H1 (cell line): ENCODE measurements around the gene FRY. TPM values are rescaled to one million over a fixed set of nuclear protein-coding genes. Genes with fewer than 3 reads are reported as not detected.

Source experiments
- CTCF ChIA-PET: fragments of 300-600 bp; sonication (Branson Sonifier 250); formaldehyde crosslinking; loops from one replicate; lab custom pipeline; 2021; ENCODE audit not compliant: partially characterized antibody; lab: Charles Lee
- POLR2A ChIA-PET: fragments of 300-600 bp; sonication (Branson Sonifier 250); formaldehyde crosslinking; loops from one replicate; lab custom pipeline; 2021; ENCODE audit warnings: inconsistent platforms; ENCODE audit not compliant: partially characterized antibody; lab: Charles Lee
- DNase-seq, 2 experiments: peaks; one replicate each; pipeline versions ENCODE4 v3.0.0 to v3.0.0-alpha.2; 2010 to 2022; ENCODE audit warnings: low spot score in 2 of 2, low read depth in 1 of 2, mixed read lengths in 1 of 2
- FAIRE-seq: peaks from 2 replicates; lab custom pipeline; 2011; peaks lifted over from hg19 to GRCh38; lab: Jason Lieb, UNC
- H2AFZ ChIP-seq: 2 replicates; pipeline ENCODE4 v1.8.1; 2012; ENCODE audit warnings: low read length, inconsistent platforms
- H2AK5ac ChIP-seq: 2 replicates; pipeline ENCODE4 v1.6.1; 2013; ENCODE audit warnings: low read depth, low read length
- H2BK120ac ChIP-seq: replicated peaks from 2 replicates; pipeline ENCODE3; 2013; ENCODE audit warnings: low read depth, low read length, inconsistent platforms
- H2BK12ac ChIP-seq: 2 replicates; pipeline ENCODE4 v1.6.1; 2013; ENCODE audit warnings: low read depth, low read length
- H2BK15ac ChIP-seq: 2 replicates; pipeline ENCODE4 v1.6.1; 2013; ENCODE audit warnings: low read length
- H2BK20ac ChIP-seq: 2 replicates; pipeline ENCODE4 v1.6.1; 2013; ENCODE audit warnings: low read length
- H2BK5ac ChIP-seq: 2 replicates; pipeline ENCODE4 v1.6.1; 2013; ENCODE audit warnings: low read depth, low read length
- H3K14ac ChIP-seq: 2 replicates; pipeline ENCODE4 v1.6.1; 2013; ENCODE audit warnings: inconsistent platforms; ENCODE audit not compliant: insufficient read length
- H3K18ac ChIP-seq: 2 replicates; pipeline ENCODE4 v1.6.1; 2013; ENCODE audit warnings: low read length; ENCODE audit errors: extremely low read depth
- H3K23ac ChIP-seq: 2 replicates; pipeline ENCODE4 v1.6.1; 2013; ENCODE audit warnings: inconsistent platforms; ENCODE audit not compliant: insufficient read length
- H3K23me2 ChIP-seq: 2 replicates; pipeline ENCODE4 v1.6.1; 2013; ENCODE audit warnings: low read depth, low read length
- H3K27ac ChIP-seq: 2 replicates; pipeline ENCODE4 v1.6.1; 2011; ENCODE audit warnings: low read depth, low read length, inconsistent platforms
- H3K27me3 ChIP-seq, 4 experiments: replicated peaks in 1 of 4; 1 replicate in 1 of 4; 2 replicates in 3 of 4; pipeline versions ENCODE4 v1.6.1 to v1.8.1; 2011 to 2013; ENCODE audit warnings: low read length in 3 of 4, mild to moderate bottlenecking in 3 of 4, inconsistent platforms in 2 of 4, mixed read lengths in 2 of 4, moderate library complexity in 1 of 4; ENCODE audit not compliant: control insufficient read depth in 3 of 4, insufficient read depth in 3 of 4; ENCODE audit errors: extremely low read depth in 1 of 4
- H3K36me3 ChIP-seq, 4 experiments: 2 replicates each; pipeline versions ENCODE4 v1.6.1 to v1.8.1; 2011 to 2013; ENCODE audit warnings: mild to moderate bottlenecking in 4 of 4, low read length in 3 of 4, moderate library complexity in 2 of 4, control low read depth in 1 of 4, inconsistent platforms in 1 of 4; ENCODE audit not compliant: insufficient read depth in 4 of 4, control insufficient read depth in 2 of 4
- H3K4ac ChIP-seq: replicated peaks from 2 replicates; pipeline ENCODE3; 2013; ENCODE audit warnings: low read length, low read depth, mixed read lengths, inconsistent platforms; ENCODE audit not compliant: insufficient read length
- H3K4me1 ChIP-seq, 4 experiments: replicated peaks in 1 of 4; 1 replicate in 1 of 4; 2 replicates in 3 of 4; pipeline versions ENCODE4 v1.6.1 to v1.8.1; 2011 to 2013; ENCODE audit warnings: low read length in 3 of 4, inconsistent platforms in 2 of 4, mixed read lengths in 1 of 4; ENCODE audit not compliant: insufficient read depth in 4 of 4, control insufficient read depth in 3 of 4
- H3K4me2 ChIP-seq, 2 experiments: 2 replicates each; pipeline versions ENCODE4 v1.6.1 to v1.8.1; 2011 to 2013; ENCODE audit warnings: low read depth in 2 of 2, low read length in 2 of 2, control low read depth in 1 of 2, inconsistent platforms in 1 of 2, mild to moderate bottlenecking in 1 of 2; ENCODE audit not compliant: insufficient read depth in 1 of 2
- H3K4me3 ChIP-seq, 4 experiments: fragments of 200-600, 300-600 bp in 1 of 4; sonication (generic), shearing (Covaris generic), sonication (Bioruptor Twin) in 1 of 4; 2 replicates each; pipeline versions ENCODE4 v1.5.1 to v1.8.1; 2011 to 2016; ENCODE audit warnings: low read length in 4 of 4, low read depth in 3 of 4, control low read depth in 2 of 4, inconsistent platforms in 2 of 4, mild to moderate bottlenecking in 2 of 4, mixed read lengths in 1 of 4, moderate library complexity in 1 of 4; ENCODE audit not compliant: insufficient read depth in 2 of 4; ENCODE audit errors: extremely low read depth in 1 of 4
- H3K56ac ChIP-seq: replicated peaks from 2 replicates; pipeline ENCODE3; 2013; ENCODE audit warnings: low read depth, mild to moderate bottlenecking, mixed read lengths, low read length, inconsistent platforms; ENCODE audit not compliant: insufficient read length
- H3K79me1 ChIP-seq: 2 replicates; pipeline ENCODE4 v1.6.1; 2013; ENCODE audit warnings: low read depth, low read length, control low read depth
- H3K79me2 ChIP-seq, 2 experiments: 2 replicates each; pipeline versions ENCODE4 v1.6.1 to v1.8.1; 2012 to 2013; ENCODE audit warnings: low read length in 2 of 2, mild to moderate bottlenecking in 2 of 2, inconsistent platforms in 1 of 2; ENCODE audit not compliant: insufficient read depth in 2 of 2, control insufficient read depth in 1 of 2
- H3K9ac ChIP-seq, 4 experiments: replicated peaks in 1 of 4; 1 replicate in 1 of 4; 2 replicates in 3 of 4; pipeline versions ENCODE4 v1.6.1 to v1.8.1; 2011 to 2013; ENCODE audit warnings: low read depth in 3 of 4, low read length in 3 of 4, control low read depth in 2 of 4, mild to moderate bottlenecking in 2 of 4, moderate library complexity in 2 of 4, inconsistent platforms in 1 of 4; ENCODE audit errors: extremely low read depth in 1 of 4
- H3K9me3 ChIP-seq, 2 experiments: 2 replicates each; pipeline versions ENCODE4 v1.6.1 to v1.8.1; 2012 to 2013; ENCODE audit warnings: mild to moderate bottlenecking in 2 of 2, moderate library complexity in 2 of 2, control low read depth in 1 of 2, inconsistent platforms in 1 of 2, low read depth in 1 of 2, low read length in 1 of 2, mixed read lengths in 1 of 2; ENCODE audit not compliant: insufficient read depth in 2 of 2
- H4K20me1 ChIP-seq, 2 experiments: replicated peaks in 1 of 2; 2 replicates each; pipeline versions ENCODE3 to v1.8.1; 2011 to 2013; ENCODE audit warnings: inconsistent platforms in 2 of 2, low read length in 2 of 2, mild to moderate bottlenecking in 1 of 2; ENCODE audit not compliant: insufficient read depth in 2 of 2, control insufficient read depth in 1 of 2
- H4K5ac ChIP-seq: 2 replicates; pipeline ENCODE4 v1.6.1; 2013; ENCODE audit warnings: low read length, low read depth, mixed read lengths, inconsistent platforms; ENCODE audit not compliant: insufficient read length
- H4K8ac ChIP-seq: 2 replicates; pipeline ENCODE4 v1.8.0; 2013; ENCODE audit warnings: mild to moderate bottlenecking, moderate library complexity, low read length, inconsistent platforms; ENCODE audit not compliant: insufficient read depth; ENCODE audit errors: extremely low read depth
- H4K91ac ChIP-seq: replicated peaks from 2 replicates; pipeline ENCODE3; 2013; ENCODE audit warnings: low read length, mixed read lengths, inconsistent platforms; ENCODE audit not compliant: insufficient read length
- ASH2L ChIP-seq: fragments of 200-600, 300-600 bp; sonication (generic); IDR thresholded peaks from one replicate; pipeline ENCODE4 v1.7.1; 2017; ENCODE audit warnings: low read length
- ATF2 ChIP-seq: IDR thresholded peaks from 2 replicates; pipeline ENCODE4 v1.6.1; 2012; ENCODE audit warnings: low read length, inconsistent platforms
- CEBPB ChIP-seq: IDR thresholded peaks from 2 replicates; pipeline ENCODE4 v1.6.1; 2012; ENCODE audit warnings: low read depth, low read length
- CHD2 ChIP-seq: IDR thresholded peaks from 2 replicates; pipeline ENCODE4 v1.6.1; 2012; ENCODE audit warnings: low read length, improper control_type of control experiment
- EP300 ChIP-seq, 2 experiments: IDR thresholded peaks; 1 replicate in 1 of 2; 2 replicates in 1 of 2; pipeline ENCODE4 v1.6.1; 2011 to 2012; ENCODE audit warnings: low read depth in 2 of 2, low read length in 2 of 2, mild to moderate bottlenecking in 2 of 2, borderline replicate concordance in 1 of 2, inconsistent platforms in 1 of 2, moderate library complexity in 1 of 2
- HDAC2 ChIP-seq, 2 experiments: fragments of 300-600 bp in 1 of 2; sonication (generic) in 1 of 2; IDR thresholded peaks; 2 replicates each; pipeline ENCODE4 v1.6.1; 2011 to 2012; ENCODE audit warnings: low read depth in 2 of 2, low read length in 2 of 2, mild to moderate bottlenecking in 2 of 2, moderate library complexity in 2 of 2, borderline replicate concordance in 1 of 2, inconsistent platforms in 1 of 2
- NRF1 ChIP-seq: IDR thresholded peaks from 2 replicates; pipeline ENCODE4 v1.6.1; 2011; ENCODE audit warnings: mild to moderate bottlenecking, low read depth, low read length, improper control_type of control experiment
- RAD21 ChIP-seq, 2 experiments: IDR thresholded peaks in 1 of 2; conservative IDR thresholded peaks in 1 of 2; 2 replicates each; pipeline ENCODE4 v1.6.1; 2011; ENCODE audit warnings: low read depth in 2 of 2, low read length in 2 of 2, improper control_type of control experiment in 1 of 2, inconsistent platforms in 1 of 2, mild to moderate bottlenecking in 1 of 2, moderate library complexity in 1 of 2
- RFX5 ChIP-seq: IDR thresholded peaks from 2 replicates; pipeline ENCODE4 v1.6.1; 2011; ENCODE audit warnings: low read depth, low read length, improper control_type of control experiment, borderline replicate concordance
- TAF7 ChIP-seq: optimal IDR thresholded peaks from 2 replicates; pipeline ENCODE3; 2011; ENCODE audit warnings: low read depth, mild to moderate bottlenecking, inconsistent platforms, low read length, moderate library complexity, borderline replicate concordance
- TCF12 ChIP-seq: IDR thresholded peaks from 2 replicates; pipeline ENCODE4 v1.6.1; 2011; ENCODE audit warnings: low read depth, mild to moderate bottlenecking, low read length
- ZNF274 ChIP-seq: IDR thresholded peaks from 2 replicates; pipeline ENCODE4 v1.7.0; 2012; ENCODE audit warnings: low read length, borderline replicate concordance; ENCODE audit errors: extremely low read depth
- WGBS, 2 experiments: shearing (Covaris generic) in 1 of 2; methylation state at CpG; one replicate each; pipeline versions ENCODE4 v1.1.6 to v1.1.7; 2013 to 2015; ENCODE audit warnings: low lambda C conversion rate in 2 of 2, mixed read lengths in 2 of 2, inconsistent platforms in 1 of 2, low coverage in 1 of 2, missing lambda C conversion rate in 1 of 2; ENCODE audit not compliant: insufficient replicate concordance in 2 of 2, insufficient coverage in 1 of 2, insufficient read length in 1 of 2; ENCODE audit errors: extremely low coverage in 1 of 2, missing lambda C conversion rate in 1 of 2; 5-methylcytosine and 5-hydroxymethylcytosine counted together
- polyA plus RNA-seq, 7 experiments: library from polyadenylated mRNA; depleted of rRNA in 3 of 7; stranded (reverse) in 5 of 7; unstranded in 2 of 7; fragments of >200 nt in 5 of 7; fragments of 200-250 nt in 2 of 7; gene quantifications; 1 replicate in 5 of 7; 2 replicates in 1 of 7; 4 replicates in 1 of 7; pipeline versions ENCODE4 v1.2.1 to v1.2.3, GENCODE V29; 2011 to 2013; ENCODE audit warnings: missing spikeins in 2 of 7, mixed read lengths in 2 of 7
- total RNA-seq: library from RNA; stranded (reverse); fragmentation: NEBNext Ultra II Directional; extraction: Animal tissue kit (Norgen Biotek cat#: 25700); gene quantifications from 2 replicates; pipeline ENCODE4 v1.2.1, GENCODE V29; 2021

Gene FRY
- total and polyA plus RNA-seq, 2 of the 8 experiments (the other 6 are each of a cell fraction or from before 2014, with no cell fraction given) = 4.3 to 9.2 TPM

DNA sequence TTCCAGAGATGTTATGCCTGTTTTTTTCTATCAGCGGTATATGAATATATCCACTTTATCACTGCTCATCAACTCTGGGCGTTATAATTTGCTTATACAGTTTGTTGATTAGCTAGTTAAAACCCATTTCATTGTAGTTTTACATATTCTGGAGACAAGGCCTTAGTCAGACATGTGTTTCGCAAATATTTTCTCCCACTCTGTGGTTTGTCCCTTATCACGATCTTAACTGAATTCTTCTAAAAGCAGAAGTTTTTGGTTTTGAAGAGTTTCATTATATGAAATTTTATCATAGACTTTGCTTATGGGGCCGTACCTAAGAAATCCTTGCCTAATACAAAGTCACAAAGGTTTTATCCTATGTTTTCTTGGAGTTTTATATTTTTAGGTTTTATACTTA is 84.6 kb downstream of the FRY start:
- Histone ChIP-seq H3K4me2 (no peak overlapping the region), H2BK15ac (no peak overlapping the region)
- TF ChIP-seq TCF12 (no peak), ATF2 (no peak), ASH2L (no peak), HDAC2 (IDR thresholded peaks at IDR 0.05; ENCODE audit: borderline replicate concordance in 1 of 2, low read depth in 2 of 2, low read length in 2 of 2) (no peak), NRF1 (no peak), RAD21 (IDR thresholded peaks at IDR 0.05 in 1 of 2, conservative IDR thresholded peaks at IDR 0.05 in 1 of 2; ENCODE audit: low read depth in 2 of 2, low read length in 2 of 2) (no peak), RFX5 (no peak), CHD2 (no peak), EP300 (IDR thresholded peaks at IDR 0.05; ENCODE audit: borderline replicate concordance in 1 of 2, low read depth in 2 of 2, low read length in 2 of 2) (no peak), CEBPB (no peak), TAF7 (no peak), ZNF274 (no peak)

More for the DNA sequence above, 84.6 kb downstream of the FRY start:
- Histone ChIP-seq H4K20me1 (peaks cover 0 to 1% of the 10 kb centered on the region in 2 experiments), H2BK12ac (no peak overlapping the region), H4K91ac (no peak overlapping the region), H3K79me1 (no peaks in the 10 kb centered on the region), H3K14ac (no peak overlapping the region), H3K4ac (no peak overlapping the region), H3K27ac (no peak overlapping the region), H3K56ac (no peak overlapping the region), H4K8ac (no peak overlapping the region), H3K36me3 (no peaks in the 10 kb centered on the region), H2BK20ac (no peak overlapping the region), H2BK5ac (no peak overlapping the region), H3K27me3 (peaks cover 0 to 2% (median 0%) of the 10 kb centered on the region in 4 experiments; a peak in 1 of 7 replicates), H3K4me1 (no peaks in the 10 kb centered on the region), H2AK5ac (no peak overlapping the region), H3K23me2 (no peaks in the 10 kb centered on the region), H2AFZ (no peak overlapping the region), H3K79me2 (no peaks in the 10 kb centered on the region), H3K4me3 (no peak overlapping the region), H3K23ac (no peak overlapping the region), H2BK120ac (no peak overlapping the region), H3K9me3 (no peaks in the 10 kb centered on the region), H3K18ac (no peak overlapping the region), H3K9ac (no peak overlapping the region), H4K5ac (no peak overlapping the region)
- FAIRE-seq = no peak
- WGBS, 2 experiments = 91% methylated on average over 5 of the region's 5 CpGs; no CpG with 5 or more reads in 1 of the 2 experiments
- POLR2A ChIA-PET = no interaction called here
- DNase-seq = no peak
- CTCF ChIA-PET = no interaction called here
